DOHH2 (cell line): ENCODE results near the gene ARL6IP4.

Experiments used
- EZH2phosphoT487 ChIP-seq: fragments of 200-600 bp; sonication (generic); IDR thresholded peaks from 2 replicates; pipeline ENCODE4 v1.6.1; 2017; ENCODE audit warnings: borderline replicate concordance, mild to moderate bottlenecking, antibody characterized with exemption, low read length, moderate library complexity, mixed read lengths
- TF ChIP-seq, protein P1 (sequence below): fragments of 200-600 bp; sonication (generic); IDR thresholded peaks from one replicate; pipeline ENCODE4 v1.5.1; 2014; ENCODE audit warnings: antibody characterized with exemption, mild to moderate bottlenecking, low read depth, low read length; ENCODE audit not compliant: poor library complexity, severe bottlenecking

DNA sequence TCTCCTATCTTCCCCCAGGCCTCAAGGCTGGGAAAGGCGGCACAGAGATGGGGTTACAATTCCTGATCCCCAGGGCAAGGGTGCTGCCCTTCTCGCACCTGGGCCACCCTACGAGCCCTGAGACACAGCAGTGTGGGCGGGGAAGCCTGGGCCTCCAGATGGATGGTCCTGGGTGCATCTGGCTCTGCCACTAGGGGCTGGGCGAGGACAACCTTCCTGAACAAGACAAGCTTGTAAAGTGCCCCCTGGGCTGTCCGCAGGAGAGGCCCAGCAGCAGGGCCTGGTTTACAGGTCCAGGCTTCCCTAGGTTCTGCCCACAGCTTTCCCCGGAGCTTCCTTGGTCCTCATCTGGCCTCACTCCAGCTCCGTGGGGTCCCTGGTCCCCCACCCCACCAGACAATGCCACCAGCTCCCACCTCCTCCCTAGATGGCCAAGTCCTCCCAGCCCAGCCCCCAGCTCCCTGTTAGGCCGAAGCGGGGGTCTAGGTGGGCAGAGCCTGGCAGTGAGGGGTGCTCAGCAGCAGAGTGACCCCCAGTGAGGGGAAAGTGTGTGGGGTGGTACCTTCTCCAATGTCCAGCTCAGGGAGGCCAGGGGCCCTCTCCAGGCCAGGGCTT is 8.9 kb downstream of the ARL6IP4 start:
- TF ChIP-seq, protein P1, sequence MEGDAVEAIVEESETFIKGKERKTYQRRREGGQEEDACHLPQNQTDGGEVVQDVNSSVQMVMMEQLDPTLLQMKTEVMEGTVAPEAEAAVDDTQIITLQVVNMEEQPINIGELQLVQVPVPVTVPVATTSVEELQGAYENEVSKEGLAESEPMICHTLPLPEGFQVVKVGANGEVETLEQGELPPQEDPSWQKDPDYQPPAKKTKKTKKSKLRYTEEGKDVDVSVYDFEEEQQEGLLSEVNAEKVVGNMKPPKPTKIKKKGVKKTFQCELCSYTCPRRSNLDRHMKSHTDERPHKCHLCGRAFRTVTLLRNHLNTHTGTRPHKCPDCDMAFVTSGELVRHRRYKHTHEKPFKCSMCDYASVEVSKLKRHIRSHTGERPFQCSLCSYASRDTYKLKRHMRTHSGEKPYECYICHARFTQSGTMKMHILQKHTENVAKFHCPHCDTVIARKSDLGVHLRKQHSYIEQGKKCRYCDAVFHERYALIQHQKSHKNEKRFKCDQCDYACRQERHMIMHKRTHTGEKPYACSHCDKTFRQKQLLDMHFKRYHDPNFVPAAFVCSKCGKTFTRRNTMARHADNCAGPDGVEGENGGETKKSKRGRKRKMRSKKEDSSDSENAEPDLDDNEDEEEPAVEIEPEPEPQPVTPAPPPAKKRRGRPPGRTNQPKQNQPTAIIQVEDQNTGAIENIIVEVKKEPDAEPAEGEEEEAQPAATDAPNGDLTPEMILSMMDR = no peak
- TF ChIP-seq EZH2phosphoT487 = no peak
